OCI-LY1 (cell line): Measurements from ENCODE around the gene ALLC.

Experiments
- EZH2 ChIP-seq: fragments of 200-600 bp; sonication (generic), shearing (Covaris generic); IDR thresholded peaks from 2 replicates; pipeline ENCODE4 v1.8.0; 2017; ENCODE audit warnings: borderline replicate concordance, mixed run types, mild to moderate bottlenecking, antibody characterized with exemption, low read length, moderate library complexity, mixed read lengths
- TF ChIP-seq, protein P1 (sequence below): fragments of 200-600 bp; sonication (generic), shearing (Covaris generic); IDR thresholded peaks from 2 replicates; pipeline ENCODE4 v1.5.1; 2017; ENCODE audit warnings: mild to moderate bottlenecking, antibody characterized with exemption, low read length, moderate library complexity, mixed read lengths

DNA sequence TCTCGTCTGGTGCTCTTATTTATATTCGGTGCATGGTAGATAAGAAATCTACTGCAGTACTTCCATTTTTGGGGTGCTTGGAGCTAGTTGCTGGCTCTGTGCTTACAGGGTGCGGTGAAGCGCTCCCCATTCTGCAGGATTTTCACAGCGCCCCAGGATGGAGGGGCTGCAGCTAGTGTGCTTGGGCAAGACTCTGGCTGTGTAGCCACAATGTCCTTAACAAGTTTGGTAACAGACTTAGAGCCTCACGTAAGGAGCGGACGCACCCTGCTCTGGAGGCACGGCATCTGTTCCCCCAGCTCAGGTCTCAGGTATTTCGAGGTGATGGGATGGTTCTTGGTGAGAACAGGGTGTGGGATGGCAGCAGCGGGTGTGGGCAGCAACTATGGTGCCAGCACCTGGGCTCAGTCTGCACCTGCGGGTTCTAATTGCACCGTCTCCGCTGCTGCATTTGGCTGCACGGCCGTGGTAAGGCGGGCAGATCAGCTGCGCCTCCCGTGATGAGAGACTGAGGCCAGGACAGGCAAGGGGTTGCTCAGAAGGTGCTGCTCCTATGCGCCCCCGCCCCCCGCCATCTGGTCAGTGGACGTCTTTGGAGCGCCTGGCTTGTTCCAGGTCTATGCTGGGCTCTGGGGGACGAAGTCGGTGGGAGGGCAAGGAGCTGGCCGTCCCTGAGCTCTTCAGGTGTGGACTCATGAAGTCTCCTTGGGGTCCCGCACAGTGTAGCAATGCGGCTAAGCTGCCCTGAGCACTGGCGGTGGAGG lies 20.1 kb upstream of the ALLC start:
- TF ChIP-seq, protein P1, sequence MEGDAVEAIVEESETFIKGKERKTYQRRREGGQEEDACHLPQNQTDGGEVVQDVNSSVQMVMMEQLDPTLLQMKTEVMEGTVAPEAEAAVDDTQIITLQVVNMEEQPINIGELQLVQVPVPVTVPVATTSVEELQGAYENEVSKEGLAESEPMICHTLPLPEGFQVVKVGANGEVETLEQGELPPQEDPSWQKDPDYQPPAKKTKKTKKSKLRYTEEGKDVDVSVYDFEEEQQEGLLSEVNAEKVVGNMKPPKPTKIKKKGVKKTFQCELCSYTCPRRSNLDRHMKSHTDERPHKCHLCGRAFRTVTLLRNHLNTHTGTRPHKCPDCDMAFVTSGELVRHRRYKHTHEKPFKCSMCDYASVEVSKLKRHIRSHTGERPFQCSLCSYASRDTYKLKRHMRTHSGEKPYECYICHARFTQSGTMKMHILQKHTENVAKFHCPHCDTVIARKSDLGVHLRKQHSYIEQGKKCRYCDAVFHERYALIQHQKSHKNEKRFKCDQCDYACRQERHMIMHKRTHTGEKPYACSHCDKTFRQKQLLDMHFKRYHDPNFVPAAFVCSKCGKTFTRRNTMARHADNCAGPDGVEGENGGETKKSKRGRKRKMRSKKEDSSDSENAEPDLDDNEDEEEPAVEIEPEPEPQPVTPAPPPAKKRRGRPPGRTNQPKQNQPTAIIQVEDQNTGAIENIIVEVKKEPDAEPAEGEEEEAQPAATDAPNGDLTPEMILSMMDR: no peak
- TF ChIP-seq EZH2: no peak
